HCT116 (cell line): ENCODE data around the gene AKR7A3. TPM values are rescaled to one million over a fixed set of nuclear protein-coding genes. Genes with fewer than 3 reads are reported as not detected.

Experiments
- ATAC-seq: fragments of 200-7000 bp; cut with Tn5 transposase; 2 replicates; pipeline ENCODE4 v1.9.1; 2020; ENCODE audit warnings: mild to moderate bottlenecking, moderate library complexity
- BruUV-seq: library from RNA; stranded (reverse); fragments of 400-500 nt; replicated peaks from 2 replicates; lab custom pipeline; 2021; lab: Mats Ljungman, UMichigan
- CTCF ChIA-PET: fragments of 300-600 bp; sonication (Branson Sonifier 250); formaldehyde crosslinking; loops from one replicate; lab custom pipeline; 2021; ENCODE audit warnings: antibody characterized with exemption; lab: Charles Lee
- POLR2A ChIA-PET: fragments of 300-600, 350-600 bp; sonication (Branson Sonifier 250); formaldehyde crosslinking; loops from one replicate; lab custom pipeline; 2021; ENCODE audit warnings: antibody characterized with exemption; lab: Charles Lee
- RAD21 ChIA-PET, 2 experiments: fragments of 300-600 bp; sonication (Branson Sonifier 250); formaldehyde crosslinking; loops; one replicate each; lab custom pipeline; 2023; ENCODE audit warnings: low total read pairs in 2 of 2; ENCODE audit not compliant: uncharacterized antibody in 2 of 2, unreplicated experiment in 2 of 2, low non-redundant PET in 1 of 2; lab: Charles Lee
- DNase-seq: peaks from one replicate; pipeline ENCODE4 v3.0.0-alpha.2; 2010; ENCODE audit warnings: low read depth, low spot score
- H2AFZ ChIP-seq: fragments of 200-600 bp; shearing (Covaris generic), sonication (generic); 2 replicates; pipeline ENCODE4 v1.6.1; 2017; ENCODE audit warnings: low read depth, mixed run types, mixed read lengths, antibody characterized with exemption, low read length; ENCODE audit not compliant: poor library complexity, severe bottlenecking
- H3K27ac ChIP-seq: 2 replicates; pipeline ENCODE4 v1.5.1; 2012; ENCODE audit warnings: low read depth, low read length
- H3K27me3 ChIP-seq: fragments of 200-600 bp; sonication (generic); 2 replicates; pipeline ENCODE4 v1.6.1; 2016; ENCODE audit warnings: mixed run types, low read length, mixed read lengths; ENCODE audit not compliant: insufficient read depth
- H3K36me3 ChIP-seq, 2 experiments: fragments of 200-500 bp in 1 of 2; fragments of 200-600 bp in 1 of 2; sonication (Bioruptor generic) in 1 of 2; sonication (generic) in 1 of 2; 2 replicates each; pipeline versions ENCODE4 v1.5.1 to v1.6.1; 2014 to 2016; ENCODE audit warnings: low read length in 2 of 2, inconsistent platforms in 1 of 2, mixed read lengths in 1 of 2, mixed run types in 1 of 2; ENCODE audit not compliant: insufficient read depth in 2 of 2, control insufficient read depth in 1 of 2
- H3K4me1 ChIP-seq, 2 experiments: fragments of 200-600 bp in 1 of 2; sonication (generic) in 1 of 2; 2 replicates each; pipeline versions ENCODE4 v1.5.1 to v1.6.1; 2012 to 2017; ENCODE audit warnings: low read length in 2 of 2, inconsistent platforms in 1 of 2, mild to moderate bottlenecking in 1 of 2, mixed read lengths in 1 of 2, mixed run types in 1 of 2, moderate library complexity in 1 of 2; ENCODE audit not compliant: insufficient read depth in 2 of 2, control insufficient read depth in 1 of 2
- H3K4me2 ChIP-seq: fragments of 200-600 bp; sonication (generic); 2 replicates; pipeline ENCODE4 v1.6.1; 2017; ENCODE audit warnings: mixed run types, low read length, mixed read lengths
- H3K4me3 ChIP-seq, 2 experiments: fragments of 200-600 bp in 1 of 2; sonication (generic) in 1 of 2; replicated peaks in 1 of 2; 2 replicates each; pipeline ENCODE4 v1.5.1; 2011 to 2016; ENCODE audit warnings: low read length in 2 of 2, control low read depth in 1 of 2, low read depth in 1 of 2, mild to moderate bottlenecking in 1 of 2, mixed read lengths in 1 of 2, mixed run types in 1 of 2
- H3K79me2 ChIP-seq: fragments of 200-600 bp; sonication (generic); 2 replicates; pipeline ENCODE4 v1.6.1; 2017; ENCODE audit warnings: mild to moderate bottlenecking, mixed run types, low read length, moderate library complexity, mixed read lengths; ENCODE audit not compliant: insufficient read depth
- H3K9ac ChIP-seq: fragments of 200-600 bp; sonication (generic); 2 replicates; pipeline ENCODE4 v1.6.1; 2016; ENCODE audit warnings: low read length, mixed read lengths
- H3K9me2 ChIP-seq: fragments of 200-600 bp; sonication (generic), shearing (Covaris generic); 2 replicates; pipeline ENCODE4 v1.6.1; 2017; ENCODE audit warnings: mixed run types, mild to moderate bottlenecking, moderate library complexity; ENCODE audit not compliant: insufficient read depth
- H3K9me3 ChIP-seq, 2 experiments: fragments of 200-500 bp in 1 of 2; fragments of 200-600 bp in 1 of 2; sonication (Bioruptor generic) in 1 of 2; sonication (generic) in 1 of 2; 2 replicates each; pipeline ENCODE4 v1.6.1; 2014 to 2017; ENCODE audit warnings: low read length in 2 of 2, mixed read lengths in 2 of 2, inconsistent platforms in 1 of 2, low read depth in 1 of 2, mild to moderate bottlenecking in 1 of 2, mixed run types in 1 of 2, moderate library complexity in 1 of 2; ENCODE audit not compliant: control insufficient read depth in 1 of 2, insufficient read depth in 1 of 2
- H4K20me1 ChIP-seq: fragments of 200-600 bp; sonication (generic), shearing (Covaris generic); 2 replicates; pipeline ENCODE4 v1.6.1; 2017; ENCODE audit warnings: mixed run types, mild to moderate bottlenecking, moderate library complexity; ENCODE audit not compliant: insufficient read depth
- CBX3 ChIP-seq: IDR thresholded peaks from 2 replicates; pipeline ENCODE4 v1.6.1; 2012; ENCODE audit warnings: low read depth
- CTCF ChIP-seq, 3 experiments: fragments of 200-600 bp in 1 of 3; sonication (generic) in 1 of 3; IDR thresholded peaks in 2 of 3; conservative IDR thresholded peaks in 1 of 3; 2 replicates each; pipeline ENCODE4 v1.5.1; 2012 to 2017; ENCODE audit warnings: low read depth in 2 of 3, low read length in 2 of 3, antibody characterized with exemption in 1 of 3, borderline replicate concordance in 1 of 3, control low read depth in 1 of 3, mild to moderate bottlenecking in 1 of 3, mixed read lengths in 1 of 3, mixed run types in 1 of 3, moderate library complexity in 1 of 3; ENCODE audit not compliant: insufficient read depth in 1 of 3
- EGR1 ChIP-seq: IDR thresholded peaks from 2 replicates; pipeline ENCODE4 v1.6.1; 2012; ENCODE audit warnings: low read depth
- ELF1 ChIP-seq: IDR thresholded peaks from 2 replicates; pipeline ENCODE4 v1.6.1; 2012; ENCODE audit warnings: low read depth, borderline replicate concordance
- EZH2 ChIP-seq: fragments of 200-600 bp; sonication (generic); IDR thresholded peaks from 2 replicates; pipeline ENCODE4 v1.6.1; 2017; ENCODE audit warnings: antibody characterized with exemption, mixed run types
- FOSL1 ChIP-seq: IDR thresholded peaks from 2 replicates; pipeline ENCODE4 v1.6.1; 2012; ENCODE audit warnings: low read depth
- JUND ChIP-seq: IDR thresholded peaks from 2 replicates; pipeline ENCODE4 v1.6.1; 2012
- MAX ChIP-seq: IDR thresholded peaks from 2 replicates; pipeline ENCODE4 v1.6.1; 2012
- POLR2A ChIP-seq: IDR thresholded peaks from 2 replicates; pipeline ENCODE4 v1.7.0; 2011; ENCODE audit warnings: borderline replicate concordance; ENCODE audit not compliant: insufficient read depth, insufficient read length; ENCODE audit errors: extremely low read depth
- POLR2AphosphoS5 ChIP-seq: IDR thresholded peaks from 2 replicates; pipeline ENCODE4 v1.6.1; 2011; ENCODE audit warnings: mild to moderate bottlenecking, low read depth, low read length, moderate library complexity
- REST ChIP-seq: IDR thresholded peaks from 2 replicates; pipeline ENCODE4 v1.6.1; 2012; ENCODE audit warnings: low read depth
- SIN3A ChIP-seq: IDR thresholded peaks from 2 replicates; pipeline ENCODE4 v1.6.1; 2012; ENCODE audit warnings: low read depth
- SRF ChIP-seq: IDR thresholded peaks from 2 replicates; pipeline ENCODE4 v1.6.1; 2012; ENCODE audit warnings: low read depth
- TCF7L2 ChIP-seq: IDR thresholded peaks from 2 replicates; pipeline ENCODE4 v1.7.0; 2011; ENCODE audit warnings: borderline replicate concordance, inconsistent platforms; ENCODE audit not compliant: insufficient read depth, insufficient read length; ENCODE audit errors: extremely low read depth
- YY1 ChIP-seq: IDR thresholded peaks from 2 replicates; pipeline ENCODE4 v1.6.1; 2011; ENCODE audit warnings: low read length, low read depth, moderate library complexity, mild to moderate bottlenecking; ENCODE audit not compliant: insufficient replicate concordance; ENCODE audit errors: extremely low read depth
- ZBTB33 ChIP-seq: IDR thresholded peaks from 2 replicates; pipeline ENCODE4 v1.6.1; 2011; ENCODE audit warnings: mild to moderate bottlenecking, low read length, moderate library complexity; ENCODE audit not compliant: insufficient replicate concordance; ENCODE audit errors: extremely low read depth
- ZFX ChIP-seq: fragments of 450-650 bp; IDR thresholded peaks from 2 replicates; pipeline ENCODE4 v1.6.1; 2017
- ZNF274 ChIP-seq: fragments of 200-500 bp; sonication (Bioruptor generic); IDR thresholded peaks from 2 replicates; pipeline ENCODE4 v1.6.1; 2014; ENCODE audit warnings: mild to moderate bottlenecking, low read depth, low read length, inconsistent platforms
- intact Hi-C: fragments of 100-400 bp; cut with micrococcal nuclease; formaldehyde crosslinking; loops from 2 replicates; pipeline ENCODE4 v1.10.0; 2022
- total RNA-seq: library from RNA; stranded (reverse); gene quantifications from one replicate; pipeline ENCODE4 v1.2.1, GENCODE V29; 2021; ENCODE audit not compliant: unreplicated experiment

The AKR7A3 gene
- total RNA-seq, 1 experiment from 2014 or later, result 1.7 TPM

- POLR2A ChIA-PET, result interaction anchor here (1.0 to 1.6 kb wide), 2 partner anchors 10 to 39 kb away, joined by 3 to 7 read pairs; no protein-coding TSS in a partner anchor
- Histone ChIP-seq H3K9ac (peak within 1 kb of the TSS; percentile 97), H4K20me1 (peaks cover 17% of the 10 kb centered on the region; the same call in 1 of the 2 replicates), H3K27ac (peak within 1 kb of the TSS; percentile 98), H3K4me1 (peaks cover 17 to 22% of the 10 kb centered on the region in 2 experiments), H3K9me2 (no peaks in the 10 kb centered on the region), H3K9me3 (no peaks in the 10 kb centered on the region), H3K27me3 (no peaks in the 10 kb centered on the region), H3K4me3 (peak within 1 kb of the TSS; percentile 100), H3K79me2 (peaks cover 100% of the 10 kb centered on the region), H3K36me3 (peaks cover 9 to 30% of the 10 kb centered on the region in 2 experiments; a peak in 3 of 4 replicates), H3K4me2 (peak within 1 kb of the TSS; percentile 84), H2AFZ (peak within 1 kb of the TSS; percentile 18)
- RAD21 ChIA-PET, result no interaction called here
- peak; percentile 85 for ATAC-seq
- CTCF ChIA-PET, result interaction anchor here (1.1 kb wide), 1 partner anchor 10 kb away, joined by 3 read pairs; no protein-coding TSS in a partner anchor
- DNase-seq, result peak; percentile 48
- TSS peak; percentile 67 for BruUV-seq
- intact Hi-C loops, result loop anchor here (5.0 kb wide), 1 partner anchor 396 kb away; no protein-coding TSS in a partner anchor
- peak; percentile 76 for TF ChIP-seq POLR2A
- no peak for TF ChIP-seq CBX3
- TF ChIP-seq MAX, result peak; percentile 99
- peak; percentile 88 for TF ChIP-seq EGR1
- TF ChIP-seq ZBTB33, result peak; percentile 11
- TF ChIP-seq JUND, result no peak
- TF ChIP-seq TCF7L2, result no peak
- peak; percentile 83 for TF ChIP-seq POLR2AphosphoS5
- peak; percentile 95 for TF ChIP-seq YY1
- no peak for TF ChIP-seq EZH2
- no peak; the same call in 1 of the 2 replicates for TF ChIP-seq SRF
- no peak for TF ChIP-seq ELF1
- TF ChIP-seq FOSL1, result no peak
- no peak for TF ChIP-seq CTCF (IDR thresholded peaks at IDR 0.05 in 2 of 3, conservative IDR thresholded peaks at IDR 0.05 in 1 of 3; ENCODE audit: borderline replicate concordance in 1 of 3, insufficient read depth in 1 of 3, low read depth in 2 of 3, low read length in 2 of 3)
- TF ChIP-seq SIN3A, result peak; percentile 97
- no peak for TF ChIP-seq ZNF274
- no peak for TF ChIP-seq REST
- peak; percentile 52; the same call in 1 of the 2 replicates for TF ChIP-seq ZFX
Measured at GRCh38 chr1:19251305-19252196, 37.0 kb downstream of the AKR7A3 start, which contains the start of the genes EMC1 and MRTO4. EMC1 (minus strand) TSS chr1:19251524; CDS start chr1:19251509, 15 bp downstream. MRTO4 (plus strand) TSS chr1:19251805; CDS start chr1:19251836, 31 bp downstream.
